Measurements from ENCODE around the gene MEIOB.
"Not testable (repeated sequence)": the region's sequence is repeated elsewhere in the genome, so short reads cannot be mapped to it uniquely, and the experiment has no call there.

MEIOB gene, protein sequence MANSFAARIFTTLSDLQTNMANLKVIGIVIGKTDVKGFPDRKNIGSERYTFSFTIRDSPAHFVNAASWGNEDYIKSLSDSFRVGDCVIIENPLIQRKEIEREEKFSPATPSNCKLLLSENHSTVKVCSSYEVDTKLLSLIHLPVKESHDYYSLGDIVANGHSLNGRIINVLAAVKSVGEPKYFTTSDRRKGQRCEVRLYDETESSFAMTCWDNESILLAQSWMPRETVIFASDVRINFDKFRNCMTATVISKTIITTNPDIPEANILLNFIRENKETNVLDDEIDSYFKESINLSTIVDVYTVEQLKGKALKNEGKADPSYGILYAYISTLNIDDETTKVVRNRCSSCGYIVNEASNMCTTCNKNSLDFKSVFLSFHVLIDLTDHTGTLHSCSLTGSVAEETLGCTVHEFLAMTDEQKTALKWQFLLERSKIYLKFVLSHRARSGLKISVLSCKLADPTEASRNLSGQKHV

DNA sequence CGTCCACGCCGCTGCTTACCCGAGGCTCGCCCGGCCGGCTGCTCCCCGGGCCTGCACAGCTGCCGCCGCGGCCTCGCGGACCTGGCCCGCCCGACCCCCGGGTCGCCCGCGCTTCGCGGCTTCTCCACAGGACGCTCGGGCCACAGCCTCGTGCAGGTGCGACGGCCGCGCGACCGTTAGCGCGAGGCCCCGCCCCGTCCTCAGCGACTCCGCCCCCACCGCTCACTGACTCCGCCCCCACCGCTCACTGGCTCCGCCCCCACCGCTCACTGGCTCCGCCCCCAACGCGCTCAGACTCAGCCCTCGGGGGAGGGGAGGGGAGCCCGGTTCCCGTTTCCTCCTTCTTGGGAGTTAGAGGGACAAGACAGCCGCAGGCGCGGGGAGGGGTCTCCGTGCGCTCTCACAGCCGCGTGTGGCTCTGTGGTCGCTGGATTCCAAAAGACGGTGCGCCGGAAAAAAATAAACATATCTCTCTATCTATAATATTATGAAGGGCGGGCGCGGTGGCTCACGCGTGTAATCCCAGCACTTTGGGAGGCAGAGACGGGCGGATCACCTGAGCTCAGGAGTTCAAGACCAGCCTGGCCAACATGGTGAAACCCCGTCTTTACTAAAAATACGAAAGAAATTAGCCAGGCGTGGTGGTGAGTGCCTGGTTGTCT lies at the start of gene MEIOB:
Gene MEIOB, minus strand, starts transcription at position 191 of the 662 bp plus-strand sequence. CDS start 3,989 bp downstream, outside the sequence.
- no peak for DNase-seq (ENCODE audit: low read depth)
- H3K4me3 ChIP-seq (ENCODE audit: low read length): peak within 1 kb of the TSS; percentile 36
- TF ChIP-seq, protein P1, sequence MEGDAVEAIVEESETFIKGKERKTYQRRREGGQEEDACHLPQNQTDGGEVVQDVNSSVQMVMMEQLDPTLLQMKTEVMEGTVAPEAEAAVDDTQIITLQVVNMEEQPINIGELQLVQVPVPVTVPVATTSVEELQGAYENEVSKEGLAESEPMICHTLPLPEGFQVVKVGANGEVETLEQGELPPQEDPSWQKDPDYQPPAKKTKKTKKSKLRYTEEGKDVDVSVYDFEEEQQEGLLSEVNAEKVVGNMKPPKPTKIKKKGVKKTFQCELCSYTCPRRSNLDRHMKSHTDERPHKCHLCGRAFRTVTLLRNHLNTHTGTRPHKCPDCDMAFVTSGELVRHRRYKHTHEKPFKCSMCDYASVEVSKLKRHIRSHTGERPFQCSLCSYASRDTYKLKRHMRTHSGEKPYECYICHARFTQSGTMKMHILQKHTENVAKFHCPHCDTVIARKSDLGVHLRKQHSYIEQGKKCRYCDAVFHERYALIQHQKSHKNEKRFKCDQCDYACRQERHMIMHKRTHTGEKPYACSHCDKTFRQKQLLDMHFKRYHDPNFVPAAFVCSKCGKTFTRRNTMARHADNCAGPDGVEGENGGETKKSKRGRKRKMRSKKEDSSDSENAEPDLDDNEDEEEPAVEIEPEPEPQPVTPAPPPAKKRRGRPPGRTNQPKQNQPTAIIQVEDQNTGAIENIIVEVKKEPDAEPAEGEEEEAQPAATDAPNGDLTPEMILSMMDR (conservative IDR thresholded peaks at IDR 0.05; ENCODE audit: low read length): no peak

DNA sequence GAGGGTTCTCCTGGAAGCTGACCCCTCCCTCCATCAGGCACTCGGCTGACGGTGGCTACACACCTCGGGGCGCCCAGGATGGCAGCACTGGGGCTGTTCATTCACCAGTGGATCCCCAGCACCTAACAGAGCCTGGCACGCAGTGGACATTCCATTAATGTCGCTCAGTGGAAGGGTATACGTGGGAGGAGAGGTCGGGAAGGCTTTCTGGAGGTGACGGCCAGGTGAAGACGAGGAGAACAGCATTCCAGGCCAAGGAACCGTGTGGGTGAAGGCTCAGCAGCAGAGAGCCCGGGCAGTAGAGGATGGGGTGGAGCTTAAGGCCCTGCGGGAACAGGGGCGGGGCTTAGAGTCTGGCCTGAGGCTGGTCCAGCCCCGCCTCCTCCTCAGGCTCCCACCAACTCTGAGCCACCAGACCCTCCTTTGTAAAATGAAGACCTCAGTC lies 48.8 kb upstream of the MEIOB start:
- no peak for DNase-seq (ENCODE audit: low read depth)
- H3K4me3 ChIP-seq (ENCODE audit: low read length): no peak overlapping the region
- TF ChIP-seq, protein P1 (conservative IDR thresholded peaks at IDR 0.05; ENCODE audit: low read length): no peak

DNA sequence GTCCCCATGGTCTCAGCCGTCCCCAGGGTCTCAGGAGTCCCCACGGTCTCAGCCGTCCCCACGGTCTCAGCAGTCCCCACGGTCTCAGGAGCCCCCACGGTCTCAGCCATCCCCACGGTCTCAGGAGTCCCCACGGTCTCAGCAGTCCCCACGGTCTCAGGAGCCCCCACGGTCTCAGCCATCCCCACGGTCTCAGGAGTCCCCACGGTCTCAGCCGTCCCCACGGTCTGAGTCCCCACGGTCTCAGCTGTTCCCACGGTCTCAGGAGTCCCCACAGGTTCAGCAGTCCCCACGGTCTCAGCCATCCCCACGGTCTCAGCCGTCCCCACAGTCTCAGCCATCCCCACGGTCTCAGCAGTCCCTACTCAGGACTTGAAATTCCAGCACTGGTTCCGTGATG lies 48.2 kb upstream of the MEIOB start:
- not testable (repeated sequence) for H3K4me3 ChIP-seq (ENCODE audit: low read length); DNase-seq (ENCODE audit: low read depth)

DNA sequence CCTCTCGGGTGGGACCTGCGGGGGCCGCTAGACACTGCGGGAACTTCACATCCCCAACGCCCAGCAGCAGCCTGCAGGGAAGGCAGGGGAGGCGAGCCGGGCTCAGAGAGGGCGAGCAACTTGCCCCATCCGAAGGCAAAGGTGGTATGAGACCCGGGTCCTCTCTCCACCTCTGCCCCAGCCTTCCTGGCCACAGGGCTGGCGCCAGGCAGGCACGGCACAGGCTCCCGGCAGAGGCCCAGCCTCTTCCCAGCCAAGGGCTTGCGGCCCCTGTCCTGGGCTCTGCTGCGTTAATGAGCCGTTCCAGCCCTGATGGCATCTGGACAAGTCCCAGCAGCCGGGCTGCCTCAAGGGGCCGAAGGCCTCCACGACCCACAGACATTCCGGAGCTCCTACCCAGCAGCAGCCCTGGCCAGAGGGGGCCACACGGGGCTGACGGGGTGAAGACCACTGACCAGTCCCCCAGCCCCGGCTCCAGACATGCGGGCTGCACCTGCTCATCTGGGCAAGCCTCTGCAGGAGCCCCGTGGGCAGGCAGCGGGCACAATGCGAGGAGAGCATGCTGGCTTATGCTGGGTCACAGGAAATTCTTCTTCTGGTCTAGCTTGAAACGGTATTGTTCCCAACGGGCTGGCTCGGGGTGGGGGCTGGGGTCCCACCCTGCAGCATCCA lies 47.5 kb upstream of the MEIOB start:
- H3K4me3 ChIP-seq (ENCODE audit: low read length): no peak overlapping the region
- no peak for DNase-seq (ENCODE audit: low read depth)
- TF ChIP-seq, protein P1 (conservative IDR thresholded peaks at IDR 0.05; ENCODE audit: low read length): no peak

DNA sequence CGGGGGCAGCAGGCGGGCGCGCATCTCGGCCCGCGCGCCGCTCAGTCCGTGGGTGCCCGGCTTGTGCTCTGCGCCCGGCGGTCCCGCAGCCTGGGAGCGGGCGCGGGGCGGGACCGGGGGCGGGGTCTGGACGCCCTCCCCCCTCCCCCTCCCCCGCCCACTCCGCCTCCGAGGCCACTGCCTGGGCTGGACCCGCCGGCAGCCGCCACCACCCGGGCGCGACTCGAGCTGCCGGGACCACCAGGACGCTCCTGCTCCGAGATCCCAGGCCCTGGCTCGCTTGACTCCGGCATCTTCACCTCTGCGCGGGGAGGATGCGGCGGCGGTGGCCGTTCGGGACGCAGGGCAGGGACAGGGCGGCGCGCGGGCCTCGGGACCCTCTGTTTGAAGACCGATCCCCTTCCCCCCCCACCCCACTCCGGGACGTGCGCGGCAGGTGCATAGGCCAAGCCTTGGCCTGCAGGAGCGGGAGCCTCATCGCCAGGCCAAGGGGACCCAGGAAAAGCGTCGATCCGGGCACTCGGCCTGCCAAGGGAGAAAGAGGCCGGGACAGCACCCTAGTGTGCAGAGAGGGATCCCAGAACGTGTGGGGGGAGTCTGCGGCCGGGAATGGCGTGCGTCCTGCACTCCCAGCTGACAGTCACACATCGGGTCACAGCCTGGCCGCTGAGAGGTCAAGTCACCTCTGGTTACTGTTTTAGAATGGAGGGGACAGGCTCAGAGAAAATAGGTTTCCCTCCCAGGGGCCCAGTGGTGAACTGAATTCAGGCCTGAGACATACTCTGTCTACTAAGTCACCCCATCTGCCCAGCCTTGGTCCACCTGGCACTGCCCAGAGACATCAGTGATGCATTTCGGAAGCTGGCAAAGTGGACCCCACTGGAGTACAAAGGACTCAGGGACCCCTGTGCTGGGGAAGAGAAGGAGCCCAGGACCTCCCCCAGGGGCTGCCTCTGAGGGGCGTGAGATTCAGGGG lies 46.7 kb upstream of the MEIOB start, which contains the start of gene HS3ST6:
Gene HS3ST6, minus strand, starts transcription at position 65 of the 976 bp plus-strand sequence. CDS start 92 bp downstream, outside the sequence.
- no peak for DNase-seq (ENCODE audit: low read depth)
- no peak within 1 kb of the TSS for H3K4me3 ChIP-seq (ENCODE audit: low read length)

DNA sequence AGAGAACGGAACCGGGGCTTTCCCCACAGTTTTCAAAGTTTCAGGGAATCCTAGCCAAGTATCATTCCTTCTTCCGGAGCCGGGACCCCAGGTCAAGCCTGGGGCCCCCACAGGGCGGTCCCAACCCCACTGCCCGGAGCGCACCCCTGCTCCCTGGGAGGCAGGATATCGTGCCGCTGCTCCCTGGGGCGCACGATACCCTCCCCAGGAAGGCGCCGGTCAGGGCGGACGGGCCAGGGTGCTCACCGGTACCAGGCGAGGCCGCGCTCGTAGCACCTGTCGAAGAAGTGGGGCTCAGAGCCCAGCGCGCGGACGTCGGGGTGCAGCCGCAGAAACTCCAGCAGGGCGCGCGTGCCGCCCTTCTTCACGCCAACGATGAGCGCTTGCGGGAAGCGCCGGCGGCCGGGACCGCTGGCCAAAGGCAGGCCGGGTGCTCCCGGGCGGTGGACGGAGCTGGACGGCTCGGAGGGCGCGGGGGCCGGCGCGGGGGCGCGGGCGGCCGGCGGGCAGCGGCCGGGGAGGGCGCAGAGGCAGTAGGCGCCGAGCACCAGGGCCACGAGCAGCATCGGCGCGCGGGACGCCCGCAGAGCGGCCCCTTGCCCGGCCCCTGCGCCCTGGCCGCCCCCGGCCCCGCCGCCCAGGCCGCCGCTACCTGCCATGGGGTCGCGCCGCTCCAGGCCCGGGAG lies 45.8 kb upstream of the MEIOB start:
- TF ChIP-seq, protein P1 (conservative IDR thresholded peaks at IDR 0.05; ENCODE audit: low read length): no peak
- no peak for DNase-seq (ENCODE audit: low read depth)
- H3K4me3 ChIP-seq (ENCODE audit: low read length): no peak overlapping the region

More for the DNA sequence above, 46.7 kb upstream of the MEIOB start, which contains the start of gene HS3ST6:
- TF ChIP-seq, protein P1 (conservative IDR thresholded peaks at IDR 0.05; ENCODE audit: low read length): no peak

Measured in AG10803 (cell line).